Measurements from ENCODE around the gene UNC119.
"Not testable (repeated sequence)": the region's sequence is repeated elsewhere in the genome, so short reads cannot be mapped to it uniquely, and the experiment has no call there.

UNC119 gene

DNA sequence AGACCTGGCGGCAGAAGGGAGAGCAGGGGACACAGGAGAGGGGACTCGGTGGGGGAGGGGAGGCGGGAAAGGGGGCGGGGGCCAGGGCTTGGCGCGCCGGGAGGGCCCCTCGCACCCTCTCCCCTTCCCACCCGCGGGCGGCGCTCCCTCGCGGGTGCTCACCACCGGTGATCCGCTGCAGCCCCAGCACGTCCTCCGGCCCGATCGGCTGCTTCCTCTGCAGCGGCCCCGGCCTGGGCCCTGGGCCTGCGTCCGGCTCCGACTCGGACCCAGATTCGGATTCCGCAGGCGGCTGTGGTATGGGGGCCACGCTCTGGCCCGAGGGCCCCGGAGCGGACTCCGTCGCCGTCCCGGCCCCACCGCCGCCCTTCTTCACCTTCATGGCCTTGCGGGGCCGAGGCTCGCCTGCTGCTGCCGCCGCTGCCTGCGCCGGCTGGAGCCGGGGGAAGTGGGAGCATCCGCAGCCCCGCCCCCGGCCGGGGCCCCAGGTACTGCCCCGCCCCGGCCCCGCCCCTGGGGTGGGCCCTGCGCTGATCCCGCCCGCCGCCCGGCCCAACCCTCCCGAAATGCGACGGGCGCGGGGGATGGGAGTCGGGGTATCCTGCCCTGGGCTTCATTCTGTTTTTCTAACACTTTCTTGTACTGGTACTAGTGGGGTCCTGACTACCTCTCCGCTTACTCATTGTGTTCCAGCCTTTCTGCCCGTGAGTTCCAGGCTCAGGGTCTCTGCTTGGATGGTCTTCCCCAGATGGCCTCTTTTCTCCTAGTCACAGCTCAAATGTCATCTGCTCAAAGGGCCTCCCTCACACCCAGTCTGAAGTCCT, at the start of gene UNC119:
TSS of gene UNC119 (minus strand) at position 449 of the 824 bp plus-strand sequence. CDS start at position 382, 67 bp downstream.
- peak; percentile 95 for DNase-seq (ENCODE audit: low spot score)

DNA sequence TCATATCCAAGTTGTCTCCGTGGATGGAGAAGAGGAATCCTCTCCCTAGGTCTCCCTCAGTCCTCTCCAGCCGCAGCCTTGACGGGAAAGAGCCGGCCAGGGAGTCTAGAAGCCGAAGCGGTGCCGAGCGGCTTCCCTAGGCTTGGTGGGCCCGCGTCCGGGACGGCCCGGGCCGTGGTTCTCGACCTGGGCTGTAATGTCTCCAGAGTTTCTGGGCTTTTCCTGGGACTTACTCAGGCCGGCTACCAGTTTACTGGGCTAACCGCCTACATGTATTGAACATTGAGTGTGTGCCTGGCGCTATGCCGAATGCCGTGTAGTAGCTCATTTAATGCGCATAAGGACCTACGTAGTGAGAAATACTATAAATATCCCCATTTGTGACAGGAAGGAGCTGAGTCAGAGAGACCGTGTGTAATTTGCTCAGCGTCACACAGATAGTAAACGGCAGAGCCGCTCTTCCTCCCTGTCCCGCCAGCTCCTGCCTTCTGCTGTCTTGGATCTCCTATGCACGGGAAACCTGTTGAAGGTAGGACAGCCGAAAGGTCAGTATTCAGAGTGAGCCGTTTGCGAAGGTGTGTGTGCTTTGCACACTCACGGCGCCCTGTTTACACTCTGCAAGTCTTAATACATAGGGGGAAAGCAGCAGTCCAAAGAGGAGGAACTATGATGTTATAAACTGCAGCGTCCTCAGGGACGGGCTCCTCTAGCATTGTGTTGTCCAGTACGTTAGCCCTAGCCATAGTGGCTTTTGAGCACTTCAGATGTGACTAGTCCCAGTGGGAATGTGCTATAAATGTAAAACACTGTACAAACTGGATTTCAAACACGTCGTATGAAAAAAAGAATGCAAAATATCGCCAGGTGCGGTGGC, 47.1 kb upstream of the UNC119 start:
- DNase-seq (ENCODE audit: low spot score) = peak; percentile 82

DNA sequence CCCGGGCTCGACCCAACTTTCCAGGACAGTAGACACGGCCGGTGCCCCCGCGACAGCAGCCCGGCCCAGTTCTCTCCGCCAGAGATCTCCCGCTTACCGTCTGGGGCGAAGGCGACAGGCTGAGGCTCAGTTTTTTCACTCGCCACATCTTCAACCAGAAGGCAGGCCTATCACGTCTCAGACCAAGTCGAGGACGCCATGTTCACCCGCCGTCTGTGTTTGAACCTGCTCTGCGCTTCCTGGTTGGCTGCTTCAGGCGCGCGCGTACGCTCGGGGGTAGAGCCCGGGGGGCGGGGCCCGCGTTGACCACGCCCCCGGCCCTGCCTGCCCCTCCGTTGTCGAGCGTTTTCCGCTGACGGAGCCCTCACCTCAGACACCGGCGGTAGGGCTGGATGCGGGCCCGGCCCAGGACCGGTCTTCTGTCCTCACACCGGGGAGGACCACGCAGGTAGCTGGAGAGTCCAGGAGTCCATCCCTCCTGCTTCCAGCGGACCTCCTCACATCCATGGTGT, 46.4 kb upstream of the UNC119 start, which contains the start of gene SPAG5:
TSS of gene SPAG5 (minus strand) at position 227 of the 512 bp plus-strand sequence. CDS start at position 148, 79 bp downstream.
- DNase-seq (ENCODE audit: low spot score) = peak; percentile 99

DNA sequence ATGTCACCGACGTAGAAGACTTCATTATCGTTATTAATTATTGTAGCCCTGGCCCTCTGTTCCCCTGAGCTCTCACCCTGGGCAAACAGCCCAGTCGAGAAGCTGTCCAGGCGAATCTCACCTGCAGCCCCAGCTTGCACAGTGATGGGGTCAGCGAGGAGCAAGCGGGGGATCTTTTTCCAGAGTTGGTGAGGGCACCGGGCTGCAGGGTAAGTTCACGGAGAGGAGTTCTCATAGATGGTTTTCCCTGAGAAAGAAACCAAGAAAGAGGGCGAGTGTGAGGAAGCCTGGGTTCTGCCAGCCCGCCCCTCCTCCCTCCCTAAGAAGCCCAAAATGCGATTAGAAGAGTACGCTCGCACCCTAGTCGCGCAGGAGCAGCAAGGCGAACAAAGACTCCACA, 46.0 kb upstream of the UNC119 start:
- DNase-seq (ENCODE audit: low spot score) = peak; percentile 22

DNA sequence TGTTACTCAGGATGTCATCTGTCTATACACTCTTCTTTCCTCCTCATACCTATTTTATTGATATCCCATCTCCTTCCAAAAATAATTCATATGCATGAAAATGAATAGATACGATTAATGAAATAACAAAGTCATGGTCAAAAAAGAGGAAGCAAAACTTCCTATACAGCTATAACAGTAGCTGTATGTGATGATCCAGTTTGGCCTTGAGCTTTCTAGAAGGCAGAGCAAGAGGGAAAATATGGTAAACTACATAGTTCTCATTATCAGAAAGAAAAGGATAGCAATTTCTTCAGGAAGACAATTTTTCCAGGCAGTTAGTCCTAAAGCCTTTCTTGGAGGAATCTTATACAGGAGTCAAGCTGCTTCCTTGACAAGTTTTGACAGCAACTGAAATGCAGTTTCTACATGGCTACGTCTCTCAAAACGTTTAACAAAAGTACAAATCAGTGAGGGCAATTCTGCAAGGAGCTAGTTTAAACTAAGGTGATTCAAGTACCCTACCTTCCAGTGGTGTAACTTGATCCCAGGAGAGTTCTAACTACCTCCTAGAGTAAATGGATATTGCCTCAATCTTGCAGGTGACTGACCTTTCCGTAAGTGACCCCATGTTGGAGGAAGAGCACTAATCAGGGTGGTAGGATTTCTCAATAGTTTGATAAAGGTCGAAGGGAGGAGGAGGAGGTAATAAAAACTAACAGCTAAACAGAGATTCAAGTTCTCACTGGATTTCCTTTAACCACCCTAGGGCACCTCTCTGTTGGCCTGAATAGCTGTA, 45.4 kb upstream of the UNC119 start:
- no peak for DNase-seq (ENCODE audit: low spot score)

DNA sequence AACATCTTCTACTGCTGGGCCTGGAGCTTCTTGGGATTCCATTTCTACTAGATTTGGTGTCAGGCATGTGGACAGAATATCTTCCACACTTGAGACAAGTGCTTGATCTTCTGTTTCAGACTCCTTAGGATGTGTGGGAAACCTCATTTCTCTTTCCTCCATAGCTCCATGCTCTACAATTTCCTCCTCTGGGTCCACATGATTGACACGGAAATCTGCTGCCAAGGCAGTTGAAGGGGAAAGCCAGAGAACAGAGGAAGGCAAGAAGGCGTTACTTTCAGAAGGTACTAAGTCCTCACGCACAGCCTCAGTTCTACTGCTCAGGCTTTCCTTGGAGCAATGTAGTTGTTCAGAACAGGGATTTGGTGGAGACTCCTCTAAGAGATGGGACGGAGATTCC, 39.8 kb upstream of the UNC119 start:
- no peak for DNase-seq (ENCODE audit: low spot score)

DNA sequence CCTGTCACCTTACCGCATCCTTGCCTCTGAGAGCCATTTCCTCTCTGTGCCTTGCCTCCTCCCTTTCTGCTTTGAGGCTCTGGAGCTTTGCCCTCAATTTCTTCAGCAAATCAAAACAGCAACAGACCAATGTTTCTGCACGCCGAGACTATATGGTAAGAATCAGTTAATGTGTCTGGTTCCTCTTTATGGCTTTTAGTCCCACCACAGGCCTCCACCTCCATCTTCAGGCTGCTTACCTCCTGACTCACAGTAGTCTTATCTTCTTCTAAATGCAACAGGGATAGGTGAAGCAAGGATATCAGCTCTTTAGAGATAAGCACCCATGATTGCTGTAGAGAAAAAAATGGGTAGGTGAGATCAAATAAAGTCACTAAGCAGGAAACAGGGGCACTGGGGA, 33.4 kb upstream of the UNC119 start:
- no peak for DNase-seq (ENCODE audit: low spot score)

DNA sequence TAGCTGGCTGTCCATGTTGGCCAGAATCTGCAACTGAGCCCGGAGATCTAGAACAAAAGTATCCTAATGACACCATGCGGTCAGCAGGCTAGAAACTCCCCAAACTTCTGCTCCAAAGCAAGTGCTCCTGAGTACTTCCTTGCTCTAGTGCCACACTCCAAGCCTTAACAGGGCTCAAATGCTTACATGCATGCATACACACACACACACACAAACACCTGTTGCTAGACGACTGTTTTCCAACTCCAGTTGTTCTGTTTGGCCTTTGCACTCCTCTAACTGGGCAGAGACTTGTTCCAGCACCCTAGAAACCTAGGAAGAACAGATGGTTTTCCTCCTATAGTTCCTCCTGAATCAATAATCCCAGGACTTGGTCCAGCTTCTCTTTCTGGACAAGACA, 32.0 kb upstream of the UNC119 start:
- no peak for DNase-seq (ENCODE audit: low spot score)

DNA sequence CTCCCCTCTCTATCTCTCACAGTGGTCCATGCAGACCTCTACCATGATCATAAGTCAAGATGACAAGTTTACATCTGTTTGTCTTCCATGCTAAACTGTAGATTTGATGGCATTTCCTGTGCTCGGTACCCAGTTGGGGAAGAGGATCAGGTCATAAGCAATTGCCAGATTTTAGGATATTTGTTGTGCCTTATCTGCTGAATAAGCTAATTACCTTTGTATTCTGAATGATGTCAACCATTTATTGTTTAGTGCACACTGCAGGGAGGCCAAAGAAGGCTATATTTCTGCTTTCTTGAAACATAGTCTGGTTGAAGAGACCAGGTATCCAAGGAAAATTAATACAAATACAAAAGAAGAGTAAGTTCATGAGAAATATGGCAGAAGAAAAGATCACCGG, 30.1 kb upstream of the UNC119 start:
- DNase-seq (ENCODE audit: low spot score) = no peak

DNA sequence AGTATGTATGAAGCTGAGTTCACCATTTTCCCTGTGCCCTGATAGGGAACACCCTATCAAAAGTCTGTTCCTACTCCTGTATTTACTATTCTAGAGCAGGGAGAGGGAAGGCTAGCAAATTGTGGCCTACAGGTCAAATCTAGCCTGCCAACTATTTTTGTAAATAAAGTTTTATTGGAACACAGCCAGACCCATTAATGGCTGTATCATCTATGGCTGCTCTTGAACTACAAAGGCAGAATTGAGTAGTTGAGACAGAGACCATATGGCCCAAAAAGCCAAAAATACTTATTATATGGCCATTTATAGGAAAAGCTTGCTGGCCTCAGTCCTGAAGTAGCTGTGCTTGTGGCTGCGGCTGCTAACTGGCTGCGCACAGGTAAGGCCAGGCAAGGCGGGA, 28.5 kb upstream of the UNC119 start:
- DNase-seq (ENCODE audit: low spot score) = no peak

DNA sequence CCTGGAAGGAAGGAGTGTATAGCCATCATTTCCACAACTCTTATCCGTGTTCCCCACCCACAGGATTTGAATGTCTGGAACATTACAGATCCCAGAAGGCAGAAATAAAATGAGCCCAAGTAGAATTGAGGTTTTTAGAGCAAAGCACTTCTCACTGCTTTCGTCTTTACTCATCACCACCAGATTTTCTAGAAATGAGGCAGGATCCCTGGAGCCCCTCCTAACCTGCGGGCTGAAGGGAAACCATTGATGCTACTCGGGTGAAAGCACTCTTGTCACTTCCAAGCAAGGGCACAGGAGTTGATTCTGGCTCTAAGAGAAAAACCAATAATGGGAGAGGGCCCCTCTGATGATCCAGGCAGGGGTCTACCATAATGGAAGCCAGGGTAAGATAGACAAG, 27.1 kb upstream of the UNC119 start:
- no peak for DNase-seq (ENCODE audit: low spot score)

DNA sequence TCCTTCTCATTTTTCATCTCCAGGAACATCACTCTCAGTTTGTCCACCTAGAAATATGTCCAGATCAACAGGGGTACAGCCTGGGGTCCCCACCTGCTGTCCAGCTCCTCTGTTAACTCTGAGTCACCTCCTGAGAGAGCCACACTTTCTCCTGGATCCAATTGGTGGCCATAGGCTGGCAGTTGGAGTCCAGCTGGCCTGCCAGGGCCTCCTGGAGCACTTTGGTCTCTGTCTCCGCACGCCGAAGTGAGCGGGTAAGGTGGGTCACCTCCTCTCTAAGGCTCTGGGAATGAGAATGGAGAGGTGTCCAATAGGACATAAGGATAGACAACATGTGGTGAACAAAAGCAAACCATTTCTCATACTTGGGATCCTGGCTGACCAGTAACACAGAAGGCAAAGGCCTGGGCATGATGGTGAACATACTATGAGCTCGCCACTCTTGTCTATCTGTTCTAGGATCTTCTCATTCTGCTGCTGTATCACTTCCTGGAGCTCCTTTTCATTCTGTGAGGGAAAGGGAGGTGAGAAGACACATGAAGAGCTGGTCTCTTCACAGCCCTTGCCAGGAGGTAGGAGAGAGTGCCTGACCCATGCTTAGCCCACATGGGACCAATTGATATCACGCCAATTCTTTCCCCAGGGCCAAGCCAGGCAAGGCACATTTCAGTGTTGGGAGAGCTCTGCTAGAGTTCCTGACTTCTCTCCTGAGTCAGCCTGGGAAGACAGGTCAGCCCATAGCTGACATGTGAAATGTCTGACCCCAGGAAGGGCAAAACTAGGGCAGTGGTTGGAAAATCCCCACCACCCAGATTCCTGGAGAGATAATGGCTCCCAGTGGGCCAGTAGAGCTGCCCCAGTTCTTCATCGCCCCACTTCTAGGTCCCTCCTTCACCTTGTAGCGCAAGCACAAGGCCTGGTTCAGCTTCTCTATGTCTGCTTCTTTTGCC, 26.1 kb upstream of the UNC119 start:
- DNase-seq (ENCODE audit: low spot score) = no peak

DNA sequence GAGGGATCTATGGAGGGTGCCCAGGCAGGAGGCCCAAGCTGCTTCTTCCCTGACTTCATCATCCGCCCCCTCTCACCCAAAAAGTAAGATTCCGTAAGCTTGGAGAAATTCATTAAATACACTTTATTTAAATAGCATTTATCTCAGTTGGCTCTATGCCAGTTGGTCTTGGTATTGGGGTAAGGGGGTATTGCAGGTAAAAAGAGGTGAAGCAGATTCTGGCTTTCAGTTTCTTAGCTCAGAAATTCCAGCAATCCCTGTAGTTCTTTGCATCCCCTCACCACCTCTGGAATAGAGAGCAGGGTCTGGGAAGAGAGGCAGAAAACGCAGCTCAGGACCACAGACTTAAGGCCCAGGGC, 25.0 kb upstream of the UNC119 start:
- DNase-seq (ENCODE audit: low spot score) = no peak

DNA sequence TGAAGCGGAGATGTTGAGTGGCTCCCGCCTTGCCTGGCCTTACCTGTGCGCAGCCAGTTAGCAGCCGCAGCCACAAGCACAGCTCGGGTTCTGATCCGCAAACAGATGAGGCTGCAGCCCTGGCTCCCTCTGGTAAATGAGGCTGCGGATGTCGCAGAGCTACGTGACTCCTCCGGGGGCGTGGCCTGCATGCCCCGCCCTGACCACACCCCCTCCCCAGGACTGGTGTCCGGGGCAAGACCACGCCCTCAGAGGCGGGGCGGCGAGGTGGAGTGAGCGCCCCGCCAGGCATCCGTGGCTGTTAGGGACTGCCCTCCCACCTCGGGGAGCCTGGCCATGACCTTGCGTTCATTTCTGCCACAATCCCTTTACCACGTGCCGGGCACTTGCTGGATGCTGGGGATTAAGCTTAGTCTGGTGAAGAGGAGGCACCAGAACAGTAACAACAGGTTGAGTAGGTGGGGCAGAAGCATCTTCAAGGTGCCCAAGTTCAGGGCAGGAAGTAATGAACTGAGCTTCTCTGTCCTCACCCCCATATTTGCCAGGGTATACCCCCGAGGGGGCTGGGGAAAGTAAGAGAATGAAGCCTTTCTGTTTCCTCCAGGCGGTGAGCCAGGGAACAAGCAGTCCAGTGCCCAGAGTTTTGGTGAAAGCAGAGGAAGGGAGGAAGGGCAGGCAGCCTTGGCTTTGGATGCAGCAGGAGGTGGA, 24.5 kb upstream of the UNC119 start, which contains the start of gene ALDOC:
TSS of gene ALDOC (minus strand) at position 138 of the 708 bp plus-strand sequence. CDS start 1,363 bp downstream, outside the sequence.
- DNase-seq (ENCODE audit: low spot score) = peak; percentile 97

DNA sequence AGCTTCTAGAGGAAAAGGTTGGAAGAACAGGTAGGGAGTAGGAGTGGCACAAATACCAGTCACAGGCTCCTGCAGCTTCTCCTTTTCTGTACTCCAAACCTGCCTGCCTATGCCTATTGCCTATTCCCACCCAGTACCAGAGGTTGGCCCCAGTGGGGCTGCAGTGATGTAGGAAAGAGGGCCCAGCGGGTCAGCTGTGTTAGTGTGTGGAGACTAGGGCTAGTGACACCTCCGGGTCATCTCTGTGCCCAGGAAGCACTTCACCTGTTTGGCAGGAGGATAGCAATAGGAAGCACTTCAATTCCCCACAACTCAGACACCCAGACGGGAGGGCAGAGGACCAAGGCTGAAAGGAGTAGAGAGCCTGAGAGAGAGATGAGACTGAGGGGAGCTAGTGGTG, 23.6 kb upstream of the UNC119 start:
- not testable (repeated sequence) for DNase-seq (ENCODE audit: low spot score)

DNA sequence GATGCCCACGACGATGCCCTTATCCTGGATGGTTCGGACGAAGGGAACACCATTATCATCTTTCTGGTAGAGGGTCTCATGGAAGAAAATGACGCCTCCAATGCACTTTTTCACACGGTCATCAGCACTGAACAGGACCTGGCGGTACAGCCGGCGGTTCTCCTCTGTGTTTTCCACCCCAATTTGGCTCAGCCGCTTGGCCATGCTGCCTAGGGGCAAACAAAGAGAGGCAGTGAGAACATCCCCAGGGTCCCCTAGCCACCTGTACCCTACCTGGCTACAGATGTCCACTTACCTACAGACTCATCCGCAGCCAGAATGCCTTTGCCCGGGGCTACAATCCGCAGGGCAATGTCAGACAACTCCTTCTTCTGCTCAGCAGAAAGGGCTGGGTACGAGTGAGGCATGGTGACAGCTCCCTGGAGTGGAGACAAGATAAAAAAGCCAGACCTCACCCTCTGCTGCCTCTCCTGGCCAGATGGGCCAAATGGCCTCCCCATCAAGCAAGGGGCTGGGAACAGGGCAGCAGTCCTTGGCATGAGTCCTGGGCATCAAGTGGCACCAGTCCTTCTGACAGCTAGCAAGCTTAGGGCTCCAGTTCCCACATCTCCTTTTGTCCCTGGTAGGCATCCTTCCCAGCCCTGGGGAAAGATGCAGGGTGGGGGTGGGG, 22.8 kb upstream of the UNC119 start:
- DNase-seq (ENCODE audit: low spot score) = no peak

DNA sequence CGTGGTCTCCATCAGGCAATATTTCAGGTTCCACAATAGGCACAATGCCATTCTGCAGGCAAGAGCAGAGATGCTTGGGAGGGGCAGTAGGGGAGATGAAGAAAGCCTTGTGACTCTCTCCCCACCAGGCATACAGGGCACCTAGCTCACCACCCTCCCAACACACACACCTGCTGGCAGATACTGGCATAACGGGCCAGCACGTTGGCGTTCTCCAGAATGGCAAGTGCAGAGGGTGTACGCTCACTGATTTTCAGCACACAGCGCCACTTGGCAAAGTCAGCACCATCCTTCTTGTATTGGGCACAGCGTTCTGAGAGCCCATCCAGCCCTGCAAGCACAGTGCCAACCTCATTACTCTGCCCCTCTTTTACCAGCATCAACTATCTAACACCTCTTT, 22.1 kb upstream of the UNC119 start:
- no peak for DNase-seq (ENCODE audit: low spot score)

DNA sequence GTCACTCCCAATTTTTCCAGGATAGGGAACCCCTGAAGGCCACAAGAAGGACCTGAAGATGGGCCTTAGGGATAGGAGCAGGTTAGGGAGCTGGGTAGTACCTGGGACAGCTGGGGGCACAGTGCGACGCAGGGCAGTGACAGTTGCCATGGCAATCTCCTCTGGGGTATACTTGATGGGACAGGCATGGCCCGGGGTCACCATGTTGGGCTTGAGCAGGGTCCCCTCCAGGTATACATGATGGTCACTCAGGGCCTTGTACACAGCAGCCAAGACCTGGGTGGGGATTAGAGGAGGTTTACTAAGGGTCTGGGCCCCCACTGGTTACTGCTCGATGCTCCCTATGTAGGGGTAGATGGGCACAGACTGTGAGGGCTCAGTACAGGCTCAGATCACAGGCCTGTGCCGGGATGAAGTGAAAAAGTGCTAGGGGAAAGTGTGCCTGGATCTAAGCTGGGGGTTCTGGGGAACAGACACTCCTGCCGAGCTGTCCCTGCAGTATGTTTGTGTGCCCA, 21.6 kb upstream of the UNC119 start:
- no peak for DNase-seq (ENCODE audit: low spot score)

DNA sequence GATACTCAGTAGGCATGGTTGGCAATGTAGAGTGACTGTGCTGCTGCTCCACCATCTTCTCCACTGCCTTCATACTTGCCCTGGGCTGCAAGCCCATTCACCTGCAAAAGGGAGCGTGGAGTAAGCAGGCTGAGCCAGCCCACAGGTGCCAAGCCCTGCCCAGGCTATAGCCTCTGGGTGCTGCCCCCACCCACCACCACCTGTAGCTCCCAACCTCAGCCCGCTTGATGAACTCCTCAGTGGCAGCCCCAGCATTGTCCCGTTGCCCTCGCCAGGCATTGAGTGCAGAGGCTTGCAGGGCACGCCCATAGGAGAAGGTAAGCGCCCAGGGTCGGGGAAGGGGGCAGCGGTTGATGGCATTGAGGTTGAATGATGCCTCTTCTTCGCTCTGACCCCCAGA, 21.1 kb upstream of the UNC119 start:
- DNase-seq (ENCODE audit: low spot score) = no peak
